Endothelial cell (in vitro differentiated cells): ENCODE measurements around the gene SYNJ1. TPM values are rescaled to one million over a fixed set of nuclear protein-coding genes. Genes with fewer than 3 reads are reported as not detected.
"Not testable (repeated sequence)": the region's sequence is repeated elsewhere in the genome, so short reads cannot be mapped to it uniquely, and the experiment has no call there.

Experiments used
- DNase-seq: peaks from one replicate; pipeline ENCODE4 v3.0.0; 2021; ENCODE audit warnings: low spot score
- H3K27ac Mint-ChIP-seq: one replicate; pipeline ENCODE4 v1.8.0; 2021; ENCODE audit warnings: mixed read lengths, inconsistent platforms; ENCODE audit not compliant: unreplicated experiment
- H3K27me3 Mint-ChIP-seq: one replicate; pipeline ENCODE4 v1.8.0; 2021; ENCODE audit warnings: mild to moderate bottlenecking, moderate library complexity, mixed read lengths, inconsistent platforms; ENCODE audit not compliant: unreplicated experiment
- H3K36me3 Mint-ChIP-seq: one replicate; pipeline ENCODE4 v1.8.0; 2021; ENCODE audit warnings: mild to moderate bottlenecking, low read depth, mixed read lengths, inconsistent platforms; ENCODE audit not compliant: unreplicated experiment
- H3K4me1 Mint-ChIP-seq: one replicate; pipeline ENCODE4 v1.8.0; 2021; ENCODE audit warnings: mild to moderate bottlenecking, mixed read lengths, inconsistent platforms; ENCODE audit not compliant: unreplicated experiment
- H3K4me3 Mint-ChIP-seq: one replicate; pipeline ENCODE4 v1.8.0; 2021; ENCODE audit warnings: mild to moderate bottlenecking, mixed read lengths, inconsistent platforms; ENCODE audit not compliant: unreplicated experiment
- H3K9me3 Mint-ChIP-seq: one replicate; pipeline ENCODE4 v1.8.0; 2021; ENCODE audit warnings: mixed read lengths, inconsistent platforms; ENCODE audit not compliant: unreplicated experiment
- total RNA-seq: library from RNA; stranded (reverse); fragmentation: NEBNext Ultra II Directional; extraction: Animal tissue kit (Norgen Biotek cat#: 25700); gene quantifications from one replicate; pipeline ENCODE4 v1.2.1, GENCODE V29; 2021; ENCODE audit not compliant: unreplicated experiment
- TF ChIP-seq, protein P1 (sequence below): fragments of 200-600 bp; sonication (generic); IDR thresholded peaks from one replicate; pipeline ENCODE4 v1.5.0; 2021; ENCODE audit warnings: antibody characterized with exemption; ENCODE audit not compliant: unreplicated experiment

The SYNJ1 gene
- total RNA-seq, 1 donor from 2014 or later = 23.0 TPM

DNA sequence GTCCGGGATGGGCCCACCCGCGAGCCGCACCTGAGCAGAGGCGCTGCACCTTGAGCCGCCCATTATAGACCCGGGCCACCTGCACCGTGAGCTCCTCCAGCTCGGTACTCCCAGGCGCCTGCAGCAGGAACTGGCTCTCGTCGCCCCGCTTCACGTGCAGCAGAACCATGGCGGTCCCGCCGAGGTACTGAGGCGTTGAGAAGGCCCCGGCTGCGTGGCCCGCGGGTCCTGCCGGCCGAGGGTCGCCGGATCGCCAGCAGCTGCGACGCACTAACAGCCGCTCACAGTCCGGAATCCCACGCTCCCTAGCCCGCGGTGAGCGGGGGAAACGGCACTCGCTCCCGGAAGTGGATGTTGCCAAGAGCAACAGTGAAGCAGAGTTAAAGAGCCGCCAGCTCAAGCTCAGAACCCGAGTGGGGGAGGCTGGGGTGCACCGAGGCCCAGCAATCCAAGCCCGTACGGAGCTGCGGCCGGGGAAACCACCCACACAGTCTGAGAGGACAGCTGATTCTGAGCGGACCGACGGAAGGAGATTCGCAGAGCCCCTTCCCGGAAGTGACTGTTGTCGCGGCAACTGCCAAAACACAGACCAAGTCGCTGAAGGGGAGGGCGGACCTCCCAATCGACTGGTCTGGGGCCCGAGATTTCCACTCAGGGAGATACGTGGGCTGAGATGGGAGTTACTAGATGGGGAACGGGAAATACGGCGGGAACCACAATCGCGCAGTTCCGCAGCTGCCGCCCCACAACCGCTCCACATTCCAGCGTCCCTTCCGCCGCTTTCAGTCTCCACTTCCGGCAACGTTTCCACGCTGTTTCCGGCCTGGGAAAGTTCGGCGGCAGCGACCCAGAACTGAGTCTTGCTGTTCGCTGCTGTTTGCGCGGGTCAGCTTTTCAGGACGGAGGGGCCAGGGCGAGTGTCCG, 115.5 kb downstream of the SYNJ1 start, which contains the start of gene CFAP298:
CFAP298 (minus strand) TSS at position 303 of the 924 bp plus-strand sequence; CDS start at position 169, 134 bp downstream.
- H3K4me3 Mint-ChIP-seq = peak within 1 kb of the TSS; percentile 99
- H3K36me3 Mint-ChIP-seq = peaks cover 14% of the 10 kb centered on the region
- peaks cover 4% of the 10 kb centered on the region for H3K9me3 Mint-ChIP-seq
- H3K4me1 Mint-ChIP-seq = peaks cover 26% of the 10 kb centered on the region
- TF ChIP-seq, protein P1, sequence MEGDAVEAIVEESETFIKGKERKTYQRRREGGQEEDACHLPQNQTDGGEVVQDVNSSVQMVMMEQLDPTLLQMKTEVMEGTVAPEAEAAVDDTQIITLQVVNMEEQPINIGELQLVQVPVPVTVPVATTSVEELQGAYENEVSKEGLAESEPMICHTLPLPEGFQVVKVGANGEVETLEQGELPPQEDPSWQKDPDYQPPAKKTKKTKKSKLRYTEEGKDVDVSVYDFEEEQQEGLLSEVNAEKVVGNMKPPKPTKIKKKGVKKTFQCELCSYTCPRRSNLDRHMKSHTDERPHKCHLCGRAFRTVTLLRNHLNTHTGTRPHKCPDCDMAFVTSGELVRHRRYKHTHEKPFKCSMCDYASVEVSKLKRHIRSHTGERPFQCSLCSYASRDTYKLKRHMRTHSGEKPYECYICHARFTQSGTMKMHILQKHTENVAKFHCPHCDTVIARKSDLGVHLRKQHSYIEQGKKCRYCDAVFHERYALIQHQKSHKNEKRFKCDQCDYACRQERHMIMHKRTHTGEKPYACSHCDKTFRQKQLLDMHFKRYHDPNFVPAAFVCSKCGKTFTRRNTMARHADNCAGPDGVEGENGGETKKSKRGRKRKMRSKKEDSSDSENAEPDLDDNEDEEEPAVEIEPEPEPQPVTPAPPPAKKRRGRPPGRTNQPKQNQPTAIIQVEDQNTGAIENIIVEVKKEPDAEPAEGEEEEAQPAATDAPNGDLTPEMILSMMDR = no peak
- peak; percentile 85 for DNase-seq
- H3K27ac Mint-ChIP-seq = peak within 1 kb of the TSS; percentile 99
- H3K27me3 Mint-ChIP-seq = peaks cover 9% of the 10 kb centered on the region

DNA sequence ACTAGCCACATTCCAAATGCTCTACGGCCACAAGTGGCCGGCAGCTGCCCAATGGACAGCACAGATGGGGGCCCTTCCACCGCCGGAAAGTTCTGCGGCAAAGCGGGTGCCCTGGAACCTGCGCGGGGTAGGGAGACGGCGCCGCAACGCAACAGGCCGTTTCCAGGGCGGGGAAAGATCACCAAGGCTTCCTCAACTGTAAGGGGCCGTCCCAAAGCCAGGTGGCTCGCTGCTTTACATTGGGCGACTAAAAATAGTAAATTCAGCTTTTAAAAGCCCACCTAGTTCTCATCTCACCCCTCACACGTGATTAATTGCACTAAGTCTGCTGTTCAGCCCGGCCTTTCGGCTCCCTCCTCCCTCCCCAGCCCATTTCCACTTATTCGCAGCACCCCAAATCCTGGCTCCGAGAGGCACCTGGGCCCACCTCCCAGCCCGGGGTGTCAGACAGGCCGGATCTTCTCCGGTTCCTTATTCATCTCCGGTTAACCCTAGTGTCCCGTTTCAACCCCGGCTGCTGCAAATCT, 116.3 kb downstream of the SYNJ1 start:
- peak; percentile 56 for DNase-seq
- H3K27me3 Mint-ChIP-seq = peaks cover 9% of the 10 kb centered on the region
- peaks cover 4% of the 10 kb centered on the region for H3K9me3 Mint-ChIP-seq
- peaks cover 14% of the 10 kb centered on the region for H3K36me3 Mint-ChIP-seq
- peak overlapping the region; percentile 99 for H3K27ac Mint-ChIP-seq
- TF ChIP-seq, protein P1 = no peak
- peaks cover 26% of the 10 kb centered on the region for H3K4me1 Mint-ChIP-seq
- peak overlapping the region; percentile 99 for H3K4me3 Mint-ChIP-seq

DNA sequence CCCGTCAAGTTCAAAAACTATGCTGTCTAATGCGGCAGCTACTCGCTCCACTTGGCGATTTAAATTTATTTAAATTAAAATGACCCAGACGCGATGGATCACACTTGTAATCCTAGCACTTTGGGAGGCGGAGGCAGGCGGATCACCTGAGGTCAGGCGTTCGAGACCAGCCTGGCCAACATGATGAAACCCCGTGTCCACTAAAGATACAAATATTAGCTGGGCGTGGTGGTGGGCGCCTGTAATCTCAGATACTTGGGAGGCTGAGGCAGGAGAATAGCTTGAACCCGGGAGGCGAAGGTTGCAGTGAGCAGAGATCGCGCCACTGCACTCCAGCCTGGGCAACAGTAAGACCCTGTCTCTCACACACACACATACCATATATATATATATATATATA, 116.9 kb downstream of the SYNJ1 start:
- DNase-seq, H3K27me3 Mint-ChIP-seq, H3K27ac Mint-ChIP-seq, H3K9me3 Mint-ChIP-seq: not testable (repeated sequence)
- H3K4me3 Mint-ChIP-seq = peak overlapping the region; percentile 76
- H3K36me3 Mint-ChIP-seq = peaks cover 17% of the 10 kb centered on the region
- peaks cover 30% of the 10 kb centered on the region for H3K4me1 Mint-ChIP-seq

DNA sequence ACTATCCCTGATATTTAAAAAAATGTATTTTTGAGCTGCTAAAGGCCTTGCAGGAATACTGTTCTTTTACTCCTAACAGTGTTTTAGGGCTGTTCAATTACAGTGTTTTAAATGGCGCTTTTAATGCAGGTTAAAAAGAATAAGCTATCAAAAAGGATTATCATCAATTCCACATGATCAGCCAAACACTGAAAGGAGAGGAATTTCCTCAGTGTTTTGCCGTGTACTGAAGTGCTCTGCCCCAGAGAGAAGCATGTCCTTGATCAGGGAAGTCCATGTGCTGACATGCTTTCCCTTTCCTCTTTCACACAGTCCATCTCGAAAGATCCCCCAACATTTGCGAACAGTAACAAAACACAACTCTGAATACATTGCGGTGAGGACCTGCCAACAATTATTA, 119.0 kb downstream of the SYNJ1 start:
- H3K27ac Mint-ChIP-seq = peak overlapping the region; percentile 7
- DNase-seq = no peak
- peaks cover 32% of the 10 kb centered on the region for H3K4me1 Mint-ChIP-seq
- peaks cover 10% of the 10 kb centered on the region for H3K27me3 Mint-ChIP-seq
- peaks cover 29% of the 10 kb centered on the region for H3K36me3 Mint-ChIP-seq
- H3K4me3 Mint-ChIP-seq = peak overlapping the region; percentile 79
- TF ChIP-seq, protein P1 = no peak
- H3K9me3 Mint-ChIP-seq = peaks cover 4% of the 10 kb centered on the region

DNA sequence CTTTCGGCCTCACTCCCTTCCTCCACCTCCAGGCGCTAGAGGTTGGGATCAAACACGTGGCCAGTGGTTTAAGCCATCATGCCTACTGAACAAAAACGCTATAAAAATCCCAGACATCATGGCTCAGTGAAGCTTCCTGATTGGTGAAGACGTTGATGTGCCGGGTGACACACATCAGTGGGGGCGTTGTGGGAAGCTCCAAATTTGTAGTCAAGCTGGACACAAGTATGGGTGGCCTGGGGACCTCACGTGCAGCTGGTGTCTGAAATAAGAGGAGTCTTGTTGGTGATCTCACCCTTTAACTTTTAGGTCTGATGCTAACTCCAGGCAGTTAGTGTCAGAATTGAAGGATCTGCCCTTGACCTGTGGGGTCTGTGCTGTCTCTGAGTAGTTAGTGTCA, 122.3 kb downstream of the SYNJ1 start:
- Mint-ChIP-seq H3K9me3 (peaks cover 4% of the 10 kb centered on the region), H3K4me1 (peaks cover 23% of the 10 kb centered on the region), H3K27me3 (peaks cover 2% of the 10 kb centered on the region), H3K36me3 (peaks cover 46% of the 10 kb centered on the region), H3K4me3 (peak overlapping the region; percentile 24), H3K27ac (no peak overlapping the region)
- no peak for DNase-seq
- TF ChIP-seq, protein P1 = no peak
